Keratinocyte (primary cell): ENCODE measurements around the gene CAPRIN2.

Experiments used
- EZH2 ChIP-seq: IDR thresholded peaks from one replicate; pipeline ENCODE4 v1.6.1; 2012; ENCODE audit warnings: inconsistent platforms, mild to moderate bottlenecking, low read length, moderate library complexity
- TF ChIP-seq, protein P1 (sequence below), 3 experiments: IDR thresholded peaks in 1 of 3; conservative IDR thresholded peaks in 1 of 3; optimal IDR thresholded peaks in 1 of 3; 2 replicates in 2 of 3; 3 replicates in 1 of 3; pipeline versions ENCODE3 to v1.5.1; 2011; ENCODE audit warnings: low read length in 3 of 3, mild to moderate bottlenecking in 3 of 3, moderate library complexity in 2 of 3, control low read depth in 1 of 3, inconsistent platforms in 1 of 3; ENCODE audit not compliant: insufficient read depth in 2 of 3; ENCODE audit errors: extremely low read depth in 1 of 3

DNA sequence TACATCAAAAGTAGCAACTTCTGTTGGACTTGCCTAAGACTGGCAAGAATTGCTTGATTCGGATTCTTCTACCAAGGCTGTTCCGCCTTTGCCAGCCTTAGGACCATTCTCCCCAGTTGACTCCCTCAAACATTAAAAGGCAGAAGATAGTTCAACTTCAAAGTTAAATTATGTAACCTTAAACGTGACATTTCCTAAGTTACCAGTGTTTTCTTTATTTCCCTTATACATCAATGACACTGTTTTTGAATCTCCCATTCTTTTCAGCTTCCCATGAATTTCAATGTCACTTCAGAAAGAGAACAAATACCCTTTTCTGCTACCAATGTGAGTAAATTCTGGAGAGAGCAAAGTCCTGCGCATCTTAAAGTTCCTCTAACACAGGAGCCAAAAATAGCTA lies 25.2 kb downstream of the CAPRIN2 start:
- TF ChIP-seq, protein P1, sequence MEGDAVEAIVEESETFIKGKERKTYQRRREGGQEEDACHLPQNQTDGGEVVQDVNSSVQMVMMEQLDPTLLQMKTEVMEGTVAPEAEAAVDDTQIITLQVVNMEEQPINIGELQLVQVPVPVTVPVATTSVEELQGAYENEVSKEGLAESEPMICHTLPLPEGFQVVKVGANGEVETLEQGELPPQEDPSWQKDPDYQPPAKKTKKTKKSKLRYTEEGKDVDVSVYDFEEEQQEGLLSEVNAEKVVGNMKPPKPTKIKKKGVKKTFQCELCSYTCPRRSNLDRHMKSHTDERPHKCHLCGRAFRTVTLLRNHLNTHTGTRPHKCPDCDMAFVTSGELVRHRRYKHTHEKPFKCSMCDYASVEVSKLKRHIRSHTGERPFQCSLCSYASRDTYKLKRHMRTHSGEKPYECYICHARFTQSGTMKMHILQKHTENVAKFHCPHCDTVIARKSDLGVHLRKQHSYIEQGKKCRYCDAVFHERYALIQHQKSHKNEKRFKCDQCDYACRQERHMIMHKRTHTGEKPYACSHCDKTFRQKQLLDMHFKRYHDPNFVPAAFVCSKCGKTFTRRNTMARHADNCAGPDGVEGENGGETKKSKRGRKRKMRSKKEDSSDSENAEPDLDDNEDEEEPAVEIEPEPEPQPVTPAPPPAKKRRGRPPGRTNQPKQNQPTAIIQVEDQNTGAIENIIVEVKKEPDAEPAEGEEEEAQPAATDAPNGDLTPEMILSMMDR (optimal IDR thresholded peaks at IDR 0.05 in 1 of 3, IDR thresholded peaks at IDR 0.05 in 1 of 3, conservative IDR thresholded peaks at IDR 0.05 in 1 of 3; ENCODE audit: extremely low read depth in 1 of 3, insufficient read depth in 2 of 3, low read length in 3 of 3), result no peak
- no peak for TF ChIP-seq EZH2
